IMR-90 (cell line): ENCODE data around the gene RALGAPA2. TPM values are rescaled to one million over a fixed set of nuclear protein-coding genes. Genes with fewer than 3 reads are reported as not detected.

Experiments
- ATAC-seq: fragments of 200-7000 bp; cut with Tn5 transposase; 2 replicates; pipeline ENCODE4 v1.9.1; 2020; ENCODE audit warnings: low read depth, mild to moderate bottlenecking, moderate library complexity
- BruUV-seq: library from RNA; stranded (reverse); fragments of 400-500 nt; replicated peaks from 2 replicates; lab custom pipeline; 2021; lab: Mats Ljungman, UMichigan
- CTCF ChIA-PET: fragments of 300-600 bp; formaldehyde crosslinking; extraction: SDS; loops from one replicate; lab custom pipeline; 2021; ENCODE audit warnings: antibody characterized with exemption; lab: Yijun Ruan, JAX
- POLR2A ChIA-PET: fragments of 300-600 bp; sonication (Branson Sonifier 250); formaldehyde crosslinking; loops from one replicate; lab custom pipeline; 2022; ENCODE audit warnings: antibody characterized with exemption; ENCODE audit not compliant: unreplicated experiment; lab: Charles Lee
- DNase-seq: peaks from one replicate; pipeline ENCODE4 v3.0.0; 2013
- H2AFZ ChIP-seq: replicated peaks from 2 replicates; pipeline ENCODE3; 2013; ENCODE audit warnings: low read length, mild to moderate bottlenecking; ENCODE audit not compliant: poor library complexity
- H2AK5ac ChIP-seq: 2 replicates; pipeline ENCODE4 v1.6.1; 2013; ENCODE audit warnings: low read depth, low read length, inconsistent platforms
- H2AK9ac ChIP-seq: replicated peaks from 2 replicates; pipeline ENCODE3; 2013; ENCODE audit warnings: mild to moderate bottlenecking, low read depth, low read length, moderate library complexity; ENCODE audit not compliant: poor library complexity
- H2BK120ac ChIP-seq: 2 replicates; pipeline ENCODE4 v1.6.1; 2013; ENCODE audit warnings: low read depth, low read length, inconsistent platforms
- H2BK15ac ChIP-seq: 3 replicates; pipeline ENCODE4 v1.6.1; 2013; ENCODE audit warnings: low read depth, low read length, inconsistent platforms
- H2BK20ac ChIP-seq: 2 replicates; pipeline ENCODE4 v1.6.1; 2013; ENCODE audit warnings: low read depth, mild to moderate bottlenecking, inconsistent platforms, low read length, moderate library complexity
- H2BK5ac ChIP-seq: 2 replicates; pipeline ENCODE4 v1.6.1; 2013; ENCODE audit warnings: mild to moderate bottlenecking, low read depth, low read length, inconsistent platforms; ENCODE audit not compliant: poor library complexity, severe bottlenecking
- H3K14ac ChIP-seq: replicated peaks from 2 replicates; pipeline ENCODE4 v1.6.1; 2013; ENCODE audit warnings: low read depth, low read length, inconsistent platforms
- H3K18ac ChIP-seq: 2 replicates; pipeline ENCODE4 v1.6.1; 2013; ENCODE audit warnings: low read depth, low read length, control low read depth
- H3K23ac ChIP-seq: 2 replicates; pipeline ENCODE4 v1.6.1; 2013; ENCODE audit warnings: low read depth, low read length, inconsistent platforms
- H3K27ac ChIP-seq: 2 replicates; pipeline ENCODE4 v1.5.1; 2013; ENCODE audit warnings: mild to moderate bottlenecking, control low read depth, low read length; ENCODE audit not compliant: insufficient read depth
- H3K27me3 ChIP-seq: 2 replicates; pipeline ENCODE4 v1.6.1; 2013; ENCODE audit warnings: low read length; ENCODE audit not compliant: control insufficient read depth, insufficient read depth
- H3K36me3 ChIP-seq: 2 replicates; pipeline ENCODE4 v1.6.1; 2013; ENCODE audit warnings: low read length, mixed read lengths; ENCODE audit not compliant: control insufficient read depth, insufficient read depth
- H3K4ac ChIP-seq: 2 replicates; pipeline ENCODE4 v1.6.1; 2013; ENCODE audit warnings: low read depth, low read length, inconsistent platforms
- H3K4me1 ChIP-seq: 2 replicates; pipeline ENCODE4 v1.6.1; 2013; ENCODE audit warnings: low read length, mixed read lengths; ENCODE audit not compliant: control insufficient read depth, insufficient read depth
- H3K4me2 ChIP-seq: 2 replicates; pipeline ENCODE4 v1.6.1; 2013; ENCODE audit warnings: low read depth, mild to moderate bottlenecking, control low read depth, low read length, moderate library complexity
- H3K4me3 ChIP-seq: 2 replicates; pipeline ENCODE4 v1.5.1; 2013; ENCODE audit warnings: low read depth, mild to moderate bottlenecking, control low read depth, low read length, moderate library complexity; ENCODE audit not compliant: insufficient read depth
- H3K56ac ChIP-seq: 2 replicates; pipeline ENCODE4 v1.6.1; 2013; ENCODE audit warnings: low read length, inconsistent platforms; ENCODE audit not compliant: insufficient read depth; ENCODE audit errors: extremely low read depth
- H3K79me1 ChIP-seq, 2 experiments: 2 replicates each; pipeline ENCODE4 v1.6.1; 2013; ENCODE audit warnings: low read length in 2 of 2, inconsistent platforms in 1 of 2, low read depth in 1 of 2
- H3K9ac ChIP-seq: 2 replicates; pipeline ENCODE4 v1.6.1; 2013; ENCODE audit warnings: low read depth, low read length, control low read depth
- H3K9me1 ChIP-seq: 2 replicates; pipeline ENCODE4 v1.6.1; 2013; ENCODE audit warnings: low read length, inconsistent platforms; ENCODE audit not compliant: insufficient read depth
- H3K9me3 ChIP-seq: 2 replicates; pipeline ENCODE4 v1.6.1; 2013; ENCODE audit warnings: low read length; ENCODE audit not compliant: control insufficient read depth, insufficient read depth
- H4K20me1 ChIP-seq: 2 replicates; pipeline ENCODE4 v1.6.1; 2013; ENCODE audit warnings: low read length, inconsistent platforms; ENCODE audit not compliant: insufficient read depth
- H4K5ac ChIP-seq: 2 replicates; pipeline ENCODE4 v1.6.1; 2013; ENCODE audit warnings: mild to moderate bottlenecking, low read depth, low read length, control low read depth
- H4K8ac ChIP-seq, 2 experiments: 2 replicates each; pipeline ENCODE4 v1.6.1; 2013; ENCODE audit warnings: low read depth in 2 of 2, low read length in 2 of 2, control low read depth in 1 of 2, inconsistent platforms in 1 of 2
- H4K91ac ChIP-seq: 2 replicates; pipeline ENCODE4 v1.6.1; 2013; ENCODE audit warnings: low read depth, low read length, inconsistent platforms; ENCODE audit not compliant: insufficient read depth
- BHLHE40 ChIP-seq: fragments of 150-350 bp; IDR thresholded peaks from 2 replicates; pipeline ENCODE4 v1.6.1; 2016; ENCODE audit warnings: mild to moderate bottlenecking, low read depth, low read length
- CEBPB ChIP-seq: IDR thresholded peaks from 2 replicates; pipeline ENCODE4 v1.6.1; 2012; ENCODE audit warnings: low read depth, low read length, improper control_type of control experiment
- ELK1 ChIP-seq: fragments of 150-350 bp; IDR thresholded peaks from 2 replicates; pipeline ENCODE4 v1.6.1; 2016; ENCODE audit warnings: low read depth, mild to moderate bottlenecking, low read length, moderate library complexity, borderline replicate concordance
- FOS ChIP-seq: fragments of 150-350 bp; IDR thresholded peaks from 2 replicates; pipeline ENCODE4 v1.6.1; 2016; ENCODE audit warnings: low read depth, low read length
- MAFK ChIP-seq: IDR thresholded peaks from 2 replicates; pipeline ENCODE4 v1.6.1; 2012; ENCODE audit warnings: low read depth, low read length, improper control_type of control experiment
- MAZ ChIP-seq: IDR thresholded peaks from 2 replicates; pipeline ENCODE4 v1.6.1; 2012; ENCODE audit warnings: low read depth, mild to moderate bottlenecking, low read length, improper control_type of control experiment, moderate library complexity, borderline replicate concordance
- MXI1 ChIP-seq: IDR thresholded peaks from 2 replicates; pipeline ENCODE4 v1.6.1; 2012; ENCODE audit warnings: low read depth, mild to moderate bottlenecking, low read length, moderate library complexity, borderline replicate concordance
- NFE2L2 ChIP-seq: fragments of 150-350 bp; IDR thresholded peaks from 2 replicates; pipeline ENCODE4 v1.6.1; 2016; ENCODE audit warnings: low read depth, mild to moderate bottlenecking, low read length
- POLR2A ChIP-seq: IDR thresholded peaks from 2 replicates; pipeline ENCODE4 v1.6.1; 2012; ENCODE audit warnings: mild to moderate bottlenecking, low read depth, low read length
- RAD21 ChIP-seq: IDR thresholded peaks from 2 replicates; pipeline ENCODE4 v1.6.1; 2012; ENCODE audit warnings: low read length, improper control_type of control experiment
- RCOR1 ChIP-seq: IDR thresholded peaks from 2 replicates; pipeline ENCODE4 v1.6.1; 2012; ENCODE audit warnings: mild to moderate bottlenecking, low read length, improper control_type of control experiment; ENCODE audit not compliant: insufficient replicate concordance
- RFX5 ChIP-seq: IDR thresholded peaks from 2 replicates; pipeline ENCODE4 v1.8.0; 2012; ENCODE audit warnings: low read depth, mild to moderate bottlenecking, low read length, moderate library complexity
- SMC3 ChIP-seq: fragments of 150-350 bp; IDR thresholded peaks from 2 replicates; pipeline ENCODE4 v1.6.1; 2016; ENCODE audit warnings: low read depth, mild to moderate bottlenecking, antibody characterized with exemption, low read length, moderate library complexity
- USF2 ChIP-seq: fragments of 150-350 bp; IDR thresholded peaks from 2 replicates; pipeline ENCODE4 v1.6.1; 2017; ENCODE audit warnings: mild to moderate bottlenecking, antibody characterized with exemption, low read length, low read depth
- WGBS, 2 experiments: methylation state at CpG; one replicate each; pipeline versions ENCODE4 v1.1.5 to v1.1.7; 2013; ENCODE audit warnings: missing lambda C conversion rate in 2 of 2; ENCODE audit not compliant: insufficient read length in 1 of 2; ENCODE audit errors: extremely low coverage in 2 of 2; 5-methylcytosine and 5-hydroxymethylcytosine counted together
- dilution Hi-C: fragments of 300-500 bp; cut with HindIII; formaldehyde crosslinking; loops from one replicate; pipeline ENCODE4 v1.14.3; 2018; ENCODE audit warnings: low sequenced_read_pairs; ENCODE audit not compliant: unreplicated experiment
- in situ Hi-C: fragments of 300-500 bp; cut with MboI; formaldehyde crosslinking; loops from 3 replicates; pipeline ENCODE4 v1.14.3; 2019; ENCODE audit warnings: low sequenced_read_pairs, inconsistent platforms, mixed read lengths
- intact Hi-C: fragments of 100-400 bp; cut with micrococcal nuclease; formaldehyde crosslinking; loops from 2 replicates; pipeline ENCODE4 v1.10.0; 2022
- polyA plus RNA-seq, 3 experiments: library from polyadenylated mRNA; depleted of rRNA; stranded (reverse); fragments of >200 nt; gene quantifications; 2 replicates each; pipeline ENCODE4 v1.2.3, GENCODE V29; 2012; ENCODE audit warnings: low replicate concordance in 1 of 3
- total RNA-seq: library from RNA; depleted of rRNA; stranded (reverse); fragments of >200 nt; gene quantifications from 2 replicates; pipeline ENCODE4 v1.2.3, GENCODE V29; 2012
- TF ChIP-seq, protein P1 (sequence below): conservative IDR thresholded peaks from 2 replicates; pipeline ENCODE4 v1.5.1; 2012; ENCODE audit warnings: mild to moderate bottlenecking, low read depth, low read length, improper control_type of control experiment

The RALGAPA2 gene
- total and polyA plus RNA-seq, 2 of the 4 experiments (the other 2 are of a cell fraction) = 1.3 to 3.9 TPM

DNA sequence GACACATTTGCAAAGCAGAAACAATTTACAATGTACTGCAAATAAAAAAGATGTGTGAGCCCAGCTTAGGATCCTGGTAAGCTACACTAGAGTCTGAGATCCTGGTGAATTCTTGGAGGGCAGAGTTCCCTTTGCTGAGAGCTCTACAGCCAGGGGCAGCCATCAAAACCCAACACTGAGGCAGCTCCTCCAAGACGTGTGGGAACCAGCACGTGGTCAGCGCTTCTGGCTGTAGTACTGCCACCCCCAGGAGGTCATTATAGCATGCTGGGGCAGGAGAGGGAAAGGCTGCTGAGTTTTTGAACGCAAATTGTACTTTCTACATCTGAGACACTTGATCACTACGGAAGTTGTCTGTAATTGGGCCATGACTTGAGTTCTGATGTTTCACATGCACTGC, 213.0 kb downstream of the RALGAPA2 start:
- no peak overlapping the region for H3K56ac ChIP-seq
- TF ChIP-seq RAD21 (no peak), MAZ (no peak), BHLHE40 (no peak), NFE2L2 (no peak), FOS (no peak), RCOR1 (no peak), ELK1 (no peak), RFX5 (no peak), USF2 (no peak), MAFK (no peak), CEBPB (no peak), POLR2A (no peak), SMC3 (no peak), MXI1 (no peak)
- TF ChIP-seq, protein P1, sequence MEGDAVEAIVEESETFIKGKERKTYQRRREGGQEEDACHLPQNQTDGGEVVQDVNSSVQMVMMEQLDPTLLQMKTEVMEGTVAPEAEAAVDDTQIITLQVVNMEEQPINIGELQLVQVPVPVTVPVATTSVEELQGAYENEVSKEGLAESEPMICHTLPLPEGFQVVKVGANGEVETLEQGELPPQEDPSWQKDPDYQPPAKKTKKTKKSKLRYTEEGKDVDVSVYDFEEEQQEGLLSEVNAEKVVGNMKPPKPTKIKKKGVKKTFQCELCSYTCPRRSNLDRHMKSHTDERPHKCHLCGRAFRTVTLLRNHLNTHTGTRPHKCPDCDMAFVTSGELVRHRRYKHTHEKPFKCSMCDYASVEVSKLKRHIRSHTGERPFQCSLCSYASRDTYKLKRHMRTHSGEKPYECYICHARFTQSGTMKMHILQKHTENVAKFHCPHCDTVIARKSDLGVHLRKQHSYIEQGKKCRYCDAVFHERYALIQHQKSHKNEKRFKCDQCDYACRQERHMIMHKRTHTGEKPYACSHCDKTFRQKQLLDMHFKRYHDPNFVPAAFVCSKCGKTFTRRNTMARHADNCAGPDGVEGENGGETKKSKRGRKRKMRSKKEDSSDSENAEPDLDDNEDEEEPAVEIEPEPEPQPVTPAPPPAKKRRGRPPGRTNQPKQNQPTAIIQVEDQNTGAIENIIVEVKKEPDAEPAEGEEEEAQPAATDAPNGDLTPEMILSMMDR = no peak
- no peak overlapping the region; the same call in 1 of the 2 replicates for H3K4ac ChIP-seq
- H4K20me1 ChIP-seq = no peaks in the 10 kb centered on the region
- H3K27ac ChIP-seq = no peak overlapping the region
- no peak overlapping the region for H3K18ac ChIP-seq
- H2BK15ac ChIP-seq = no peak overlapping the region
- H3K14ac ChIP-seq = no peak overlapping the region
- H2AFZ ChIP-seq = no peak overlapping the region
- no peak overlapping the region for H4K91ac ChIP-seq
- no peak overlapping the region for H3K4me2 ChIP-seq
- CTCF ChIA-PET = interaction anchor here (1.8 kb wide), 1 partner anchor 10 kb away, joined by 6 read pairs; no protein-coding TSS in a partner anchor
- no peak for ATAC-seq
- no peaks in the 10 kb centered on the region for H3K36me3 ChIP-seq
- H2BK20ac ChIP-seq = no peak overlapping the region
- WGBS, 2 experiments = 72% methylated on average over 2 of the region's 5 CpGs; no CpG with 5 or more reads in 1 of the 2 experiments
- H4K5ac ChIP-seq = no peak overlapping the region
- DNase-seq = no peak
- H2BK120ac ChIP-seq = no peak overlapping the region; the same call in 1 of the 2 replicates
- H4K8ac ChIP-seq = no peak overlapping the region
- H3K23ac ChIP-seq = no peak overlapping the region
- no peaks in the 10 kb centered on the region for H3K27me3 ChIP-seq
- H2BK5ac ChIP-seq = no peak overlapping the region
- no peak overlapping the region for H2AK5ac ChIP-seq
- peaks cover 10% of the 10 kb centered on the region for H3K9me1 ChIP-seq
- H2AK9ac ChIP-seq = no peak overlapping the region
- dilution Hi-C loops (no loop called here), intact Hi-C loops (no loop called here), in situ Hi-C loops (no loop called here)
- POLR2A ChIA-PET = no interaction called here
- no peaks in the 10 kb centered on the region for H3K79me1 ChIP-seq
- H3K4me3 ChIP-seq = no peak overlapping the region
- no peak overlapping the region for H3K9ac ChIP-seq
- no peaks in the 10 kb centered on the region for H3K9me3 ChIP-seq
- BruUV-seq = no TSS peak
- H3K4me1 ChIP-seq = peaks cover 13% of the 10 kb centered on the region
